Esophagus muscularis mucosa (tissue), 4 donors: Measurements from ENCODE around the gene SPTLC2. TPM values are rescaled to one million over a fixed set of nuclear protein-coding genes. Genes with fewer than 3 reads are reported as not detected.
"Not testable (repeated sequence)": the region's sequence is repeated elsewhere in the genome, so short reads cannot be mapped to it uniquely, and the experiment has no call there.

Experiments used
- DNase-seq: peaks from one replicate; pipeline ENCODE4 v3.0.0-alpha.2; 2017; ENCODE audit errors: extremely low spot score
- H3K27ac ChIP-seq, 4 donors: fragments of 200-600 bp; sonication (generic); replicated peaks in 1 of 4; 1 replicate in 3 of 4; 2 replicates in 1 of 4; pipeline ENCODE4 v1.5.1; 2016 to 2019; ENCODE audit warnings: mild to moderate bottlenecking in 1 of 4
- H3K27me3 ChIP-seq, 4 donors: fragments of 200-600 bp; sonication (generic); one replicate each; pipeline versions ENCODE4 v1.5.1 to v1.6.0; 2016 to 2019
- H3K36me3 ChIP-seq, 4 donors: fragments of 200-600 bp; sonication (generic); one replicate each; pipeline ENCODE4 v1.5.1; 2016 to 2019
- H3K4me1 ChIP-seq, 4 donors: fragments of 200-600 bp; sonication (generic); one replicate each; pipeline ENCODE4 v1.5.1; 2016 to 2019
- H3K4me3 ChIP-seq, 4 donors: fragments of 200-600 bp; sonication (generic); 1 replicate in 2 of 4; 2 replicates in 2 of 4; pipeline ENCODE4 v1.5.1; 2016 to 2019; ENCODE audit warnings: mild to moderate bottlenecking in 4 of 4, moderate library complexity in 1 of 4
- H3K9me3 ChIP-seq, 4 donors: fragments of 200-600 bp; sonication (generic); 1 replicate in 3 of 4; 2 replicates in 1 of 4; pipeline ENCODE4 v1.5.1; 2016 to 2019
- EP300 ChIP-seq: sonication (generic); formaldehyde crosslinking; IDR thresholded peaks from one replicate; pipeline ENCODE4 v1.6.1; 2017; ENCODE audit warnings: antibody characterized with exemption
- POLR2A ChIP-seq: fragments of 450-650 bp; IDR thresholded peaks from one replicate; pipeline ENCODE4 v1.6.1; 2017; ENCODE audit warnings: antibody characterized with exemption, moderate library complexity, mild to moderate bottlenecking, low read depth
- POLR2AphosphoS5 ChIP-seq, 2 donors: sonication (generic); formaldehyde crosslinking; IDR thresholded peaks; one replicate each; pipeline ENCODE4 v1.6.1; 2017; ENCODE audit warnings: antibody characterized with exemption in 2 of 2
- whole genome bisulfite sequencing: methylation state at CpG from one replicate; pipeline ENCODE4 v1.1.5; 2018; 5-methylcytosine and 5-hydroxymethylcytosine counted together
- intact Hi-C: fragments of 100-400 bp; cut with DNase I; formaldehyde crosslinking; loops from one replicate; pipeline ENCODE4 v1.15.1; 2023
- total RNA-seq, 4 donors: library from RNA; depleted of rRNA; stranded (reverse); fragments of >200 nt; gene quantifications; one replicate each; pipeline versions ENCODE4 v1.1.0 to v1.2.1, GENCODE V29; 2016
- TF ChIP-seq, protein P1 (sequence below), 3 experiments: fragments of 200-600 bp in 2 of 3; fragments of 450-650 bp in 1 of 3; sonication (generic) in 2 of 3; IDR thresholded peaks; one replicate each; pipeline ENCODE4 v1.5.1; 2017 to 2019; ENCODE audit warnings: antibody characterized with exemption in 3 of 3, mild to moderate bottlenecking in 2 of 3, moderate library complexity in 1 of 3

The SPTLC2 gene, protein sequence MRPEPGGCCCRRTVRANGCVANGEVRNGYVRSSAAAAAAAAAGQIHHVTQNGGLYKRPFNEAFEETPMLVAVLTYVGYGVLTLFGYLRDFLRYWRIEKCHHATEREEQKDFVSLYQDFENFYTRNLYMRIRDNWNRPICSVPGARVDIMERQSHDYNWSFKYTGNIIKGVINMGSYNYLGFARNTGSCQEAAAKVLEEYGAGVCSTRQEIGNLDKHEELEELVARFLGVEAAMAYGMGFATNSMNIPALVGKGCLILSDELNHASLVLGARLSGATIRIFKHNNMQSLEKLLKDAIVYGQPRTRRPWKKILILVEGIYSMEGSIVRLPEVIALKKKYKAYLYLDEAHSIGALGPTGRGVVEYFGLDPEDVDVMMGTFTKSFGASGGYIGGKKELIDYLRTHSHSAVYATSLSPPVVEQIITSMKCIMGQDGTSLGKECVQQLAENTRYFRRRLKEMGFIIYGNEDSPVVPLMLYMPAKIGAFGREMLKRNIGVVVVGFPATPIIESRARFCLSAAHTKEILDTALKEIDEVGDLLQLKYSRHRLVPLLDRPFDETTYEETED
- total RNA-seq: 10 to 100 TPM; 14.5 to 25.3 (median 20.1) TPM

DNA sequence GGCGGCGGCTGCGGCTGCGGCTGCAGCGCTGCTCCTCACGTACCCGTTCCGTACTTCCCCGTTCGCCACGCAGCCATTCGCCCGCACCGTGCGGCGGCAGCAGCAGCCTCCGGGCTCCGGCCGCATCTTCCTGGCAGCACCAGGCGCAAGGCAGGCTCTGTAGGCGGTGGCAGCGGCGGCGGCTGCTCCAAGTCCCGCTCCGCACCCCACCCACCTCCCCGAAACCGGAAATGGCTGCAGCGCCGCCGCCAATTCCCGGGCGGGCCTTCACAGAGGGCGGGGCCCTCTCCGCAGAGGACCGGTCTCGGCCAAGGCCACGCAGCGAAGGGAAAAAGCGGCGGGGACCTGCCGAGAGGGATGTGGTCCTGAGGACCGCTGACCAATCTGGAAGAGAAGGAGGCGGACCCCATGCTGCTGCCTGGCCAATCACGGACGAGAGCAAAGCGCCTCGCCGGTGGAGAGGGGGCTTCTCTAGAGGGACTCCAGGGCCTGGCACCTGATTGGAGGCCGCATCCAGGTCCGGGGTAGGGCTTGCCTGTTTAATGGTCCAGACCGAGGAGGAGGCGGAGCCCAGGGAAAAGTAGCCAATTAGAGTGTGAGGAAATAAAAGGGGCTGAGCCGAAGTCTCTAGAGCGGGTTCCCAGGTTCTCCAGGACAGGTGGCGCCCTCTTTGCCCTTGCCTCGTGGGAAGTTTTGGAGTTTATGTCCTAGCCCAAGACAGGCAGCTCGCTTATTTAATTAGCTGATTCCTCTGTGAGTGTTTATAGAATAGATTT, at the start of gene SPTLC2:
Gene SPTLC2, minus strand, starts transcription at position 184 of the 776 bp plus-strand sequence. Its CDS starts 58 bp downstream, at position 126.
- intact Hi-C loops: loop anchor here (5.0 kb wide), 3 partner anchors 91 to 294 kb away; partner anchors contain the start of genes AHSA1, ALKBH1, GSTZ1 and POMT2
- Histone ChIP-seq H3K4me1 (peaks cover 14 to 23% (median 17%) of the 10 kb centered on the region in 4 donors), H3K4me3 (peak within 1 kb of the TSS; percentile 70 to 95 (median 89)), H3K27me3 (no peaks in the 10 kb centered on the region), H3K9me3 (no peaks in the 10 kb centered on the region), H3K27ac (peak within 1 kb of the TSS; percentile 78 to 91 (median 82)), H3K36me3 (no peaks in the 10 kb centered on the region)
- TF ChIP-seq, protein P1, sequence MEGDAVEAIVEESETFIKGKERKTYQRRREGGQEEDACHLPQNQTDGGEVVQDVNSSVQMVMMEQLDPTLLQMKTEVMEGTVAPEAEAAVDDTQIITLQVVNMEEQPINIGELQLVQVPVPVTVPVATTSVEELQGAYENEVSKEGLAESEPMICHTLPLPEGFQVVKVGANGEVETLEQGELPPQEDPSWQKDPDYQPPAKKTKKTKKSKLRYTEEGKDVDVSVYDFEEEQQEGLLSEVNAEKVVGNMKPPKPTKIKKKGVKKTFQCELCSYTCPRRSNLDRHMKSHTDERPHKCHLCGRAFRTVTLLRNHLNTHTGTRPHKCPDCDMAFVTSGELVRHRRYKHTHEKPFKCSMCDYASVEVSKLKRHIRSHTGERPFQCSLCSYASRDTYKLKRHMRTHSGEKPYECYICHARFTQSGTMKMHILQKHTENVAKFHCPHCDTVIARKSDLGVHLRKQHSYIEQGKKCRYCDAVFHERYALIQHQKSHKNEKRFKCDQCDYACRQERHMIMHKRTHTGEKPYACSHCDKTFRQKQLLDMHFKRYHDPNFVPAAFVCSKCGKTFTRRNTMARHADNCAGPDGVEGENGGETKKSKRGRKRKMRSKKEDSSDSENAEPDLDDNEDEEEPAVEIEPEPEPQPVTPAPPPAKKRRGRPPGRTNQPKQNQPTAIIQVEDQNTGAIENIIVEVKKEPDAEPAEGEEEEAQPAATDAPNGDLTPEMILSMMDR (IDR thresholded peaks at IDR 0.05): no peak
- peak; percentile 58 for TF ChIP-seq POLR2A
- TF ChIP-seq EP300: no peak
- peak; percentile 85 to 88 for TF ChIP-seq POLR2AphosphoS5 (IDR thresholded peaks at IDR 0.05)
- peak; percentile 100 for DNase-seq
- WGBS: under 1% methylated on average over 28 of the region's 58 CpGs

DNA sequence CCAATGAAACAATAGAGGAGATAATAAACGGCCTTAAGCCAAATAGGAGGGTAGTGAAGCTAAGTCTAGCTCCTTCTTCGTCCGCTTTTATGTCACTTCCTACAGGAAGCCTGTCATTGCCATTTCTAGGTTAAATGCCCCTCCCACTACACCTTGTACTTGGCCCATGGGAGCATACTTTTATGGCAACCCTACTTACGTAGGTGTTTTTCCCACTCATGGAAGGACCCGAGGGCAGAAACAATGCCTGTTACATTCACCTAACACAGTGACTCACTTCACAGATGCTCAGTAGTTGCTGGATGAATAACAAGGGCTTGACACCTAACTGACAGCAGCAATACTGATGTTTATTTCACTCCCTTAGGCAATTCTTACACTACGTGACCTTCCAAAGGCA, 46.9 kb upstream of the SPTLC2 start:
- no peak overlapping the region for H3K4me3 ChIP-seq
- no peaks in the 10 kb centered on the region for H3K9me3 ChIP-seq
- no peaks in the 10 kb centered on the region for H3K36me3 ChIP-seq
- H3K4me1 ChIP-seq: no peaks in the 10 kb centered on the region
- WGBS: 81% methylated on average over 6 of the region's 6 CpGs
- intact Hi-C loops: no loop called here
- no peaks in the 10 kb centered on the region for H3K27me3 ChIP-seq
- peak overlapping the region in 3 of 4 donors; percentile 4 to 37 (median 12) for H3K27ac ChIP-seq
- TF ChIP-seq POLR2AphosphoS5 (IDR thresholded peaks at IDR 0.05): peak in 1 of 2 donors; percentile 56
- TF ChIP-seq, protein P1 (IDR thresholded peaks at IDR 0.05): no peak
- no peak for DNase-seq

GRCh38 chr14:77661562-77661961, 45.1 kb upstream of the SPTLC2 start:
- H3K27me3 ChIP-seq, intact Hi-C loops, H3K36me3 ChIP-seq: not testable (repeated sequence)

DNA sequence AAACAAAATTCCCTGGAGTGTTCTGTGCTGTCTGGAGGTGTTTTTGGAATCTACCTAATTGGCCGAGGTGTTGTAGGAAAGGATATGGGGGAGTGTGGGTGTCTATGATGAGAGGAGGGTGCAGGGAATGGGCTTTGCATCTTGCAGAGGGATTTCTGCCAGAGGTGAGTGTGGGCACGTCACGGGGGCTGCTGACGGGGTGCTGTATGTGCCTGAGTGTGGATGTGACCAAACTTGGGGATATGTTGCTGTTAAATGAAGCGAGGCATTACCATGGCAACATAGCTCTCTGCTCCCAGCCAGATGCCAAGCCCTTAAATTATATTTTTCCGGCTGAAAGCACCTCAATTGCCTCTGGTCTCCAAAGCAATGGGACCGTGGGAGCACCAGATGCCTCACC, 44.3 kb upstream of the SPTLC2 start:
- 84% methylated on average over 7 of the region's 7 CpGs for WGBS
- Histone ChIP-seq H3K27me3 (no peaks in the 10 kb centered on the region), H3K36me3 (no peaks in the 10 kb centered on the region), H3K4me3 (no peak overlapping the region), H3K9me3 (no peaks in the 10 kb centered on the region), H3K4me1 (no peaks in the 10 kb centered on the region), H3K27ac (no peak overlapping the region)
- intact Hi-C loops: no loop called here
- DNase-seq: no peak
- no peak for TF ChIP-seq EP300
- TF ChIP-seq POLR2AphosphoS5 (IDR thresholded peaks at IDR 0.05): no peak
- no peak for TF ChIP-seq POLR2A
- TF ChIP-seq, protein P1 (IDR thresholded peaks at IDR 0.05): no peak

More at GRCh38 chr14:77661562-77661961, 45.1 kb upstream of the SPTLC2 start:
- not testable (repeated sequence) for H3K27ac ChIP-seq, H3K4me3 ChIP-seq, H3K9me3 ChIP-seq, H3K4me1 ChIP-seq, DNase-seq
- WGBS: 78% methylated on average over 9 of the region's 9 CpGs

- no peak overlapping the region for H3K27ac ChIP-seq
- H3K27me3 ChIP-seq: no peaks in the 10 kb centered on the region
- DNase-seq: no peak
- TF ChIP-seq POLR2A: no peak
- TF ChIP-seq POLR2AphosphoS5 (IDR thresholded peaks at IDR 0.05): no peak
- TF ChIP-seq, protein P1 (IDR thresholded peaks at IDR 0.05): no peak
- no peak for TF ChIP-seq EP300
- WGBS: 70% methylated on average over 2 of the region's 2 CpGs
- peaks cover 0 to 5% (median 0%) of the 10 kb centered on the region in 4 donors for H3K4me1 ChIP-seq
- H3K9me3 ChIP-seq: no peaks in the 10 kb centered on the region
- no peaks in the 10 kb centered on the region for H3K36me3 ChIP-seq
- intact Hi-C loops: no loop called here
- no peak overlapping the region for H3K4me3 ChIP-seq
Observed at GRCh38 chr14:77659831-77660230, 43.4 kb upstream of the SPTLC2 start.
